ENCODE data around the gene IGIP. TPM values are rescaled to one million over a fixed set of nuclear protein-coding genes. Genes with fewer than 3 reads are reported as not detected.
A peak's percentile ranks its signal among the peaks of the same experiment; 100 is the strongest.

IGIP gene
- polyA plus RNA-seq, 3 donors, result 0.08 to 0.75 TPM; not detected in 1

GRCh38 chr5:140157032-140157781, 31.5 kb downstream of the IGIP start:
- TF ChIP-seq, protein P1, sequence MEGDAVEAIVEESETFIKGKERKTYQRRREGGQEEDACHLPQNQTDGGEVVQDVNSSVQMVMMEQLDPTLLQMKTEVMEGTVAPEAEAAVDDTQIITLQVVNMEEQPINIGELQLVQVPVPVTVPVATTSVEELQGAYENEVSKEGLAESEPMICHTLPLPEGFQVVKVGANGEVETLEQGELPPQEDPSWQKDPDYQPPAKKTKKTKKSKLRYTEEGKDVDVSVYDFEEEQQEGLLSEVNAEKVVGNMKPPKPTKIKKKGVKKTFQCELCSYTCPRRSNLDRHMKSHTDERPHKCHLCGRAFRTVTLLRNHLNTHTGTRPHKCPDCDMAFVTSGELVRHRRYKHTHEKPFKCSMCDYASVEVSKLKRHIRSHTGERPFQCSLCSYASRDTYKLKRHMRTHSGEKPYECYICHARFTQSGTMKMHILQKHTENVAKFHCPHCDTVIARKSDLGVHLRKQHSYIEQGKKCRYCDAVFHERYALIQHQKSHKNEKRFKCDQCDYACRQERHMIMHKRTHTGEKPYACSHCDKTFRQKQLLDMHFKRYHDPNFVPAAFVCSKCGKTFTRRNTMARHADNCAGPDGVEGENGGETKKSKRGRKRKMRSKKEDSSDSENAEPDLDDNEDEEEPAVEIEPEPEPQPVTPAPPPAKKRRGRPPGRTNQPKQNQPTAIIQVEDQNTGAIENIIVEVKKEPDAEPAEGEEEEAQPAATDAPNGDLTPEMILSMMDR (IDR thresholded peaks at IDR 0.05), result peak; percentile 86
- H3K27me3 Mint-ChIP-seq (ENCODE audit: low read depth in 3 of 3), result peaks cover 11 to 28% (median 13%) of the 10 kb centered on the region in 3 donors
- Histone ChIP-seq H3K9me3 (replicated peaks in 1 of 2; ENCODE audit: control insufficient read depth in 1 of 2, insufficient read depth in 1 of 2, low read length in 2 of 2) (no peaks in the 10 kb centered on the region), H3K4me2 (replicated peaks; ENCODE audit: extremely low read depth, low read length, poor library complexity, severe bottlenecking) (peak overlapping the region; percentile 66), H3K27me3 (ENCODE audit: control insufficient read depth in 2 of 2, insufficient read depth in 2 of 2, low read length in 2 of 2) (peaks cover 0 to 3% of the 10 kb centered on the region in 2 donors), H3K36me3 (replicated peaks in 1 of 2; ENCODE audit: control insufficient read depth in 1 of 2, insufficient read depth in 2 of 2, low read length in 2 of 2) (no peaks in the 10 kb centered on the region), H3K9ac (ENCODE audit: insufficient read depth, low read length, poor library complexity, severe bottlenecking) (no peak overlapping the region), H3K4me1 (ENCODE audit: control insufficient read depth in 1 of 2, insufficient read depth in 2 of 2, low read length in 2 of 2) (peaks cover 6 to 24% of the 10 kb centered on the region in 2 donors), H4K20me1 (ENCODE audit: insufficient read depth, low read length) (no peaks in the 10 kb centered on the region), H3K27ac (ENCODE audit: low read depth in 1 of 2, low read length in 2 of 2) (no peak overlapping the region), H2AFZ (ENCODE audit: insufficient read depth, low read depth, low read length, poor library complexity, severe bottlenecking) (peak overlapping the region; percentile 76), H3K4me3 (replicated peaks in 1 of 3; ENCODE audit: low read depth in 2 of 3, low read length in 3 of 3) (peak overlapping the region in 1 of 3 experiments; percentile 57), H3K79me2 (ENCODE audit: insufficient read depth, low read length) (no peaks in the 10 kb centered on the region)
- intact Hi-C loops (cut with micrococcal nuclease), result loop anchor here (2.0 to 10.0 kb wide), 3 partner anchors 84 to 372 kb away; no protein-coding TSS in a partner anchor
- 5% methylated on average over 25 of the region's 30 CpGs for WGBS (ENCODE audit: insufficient coverage)
- H3K27ac Mint-ChIP-seq, result peak overlapping the region in 1 of 7 donors; percentile 18
- H3K36me3 Mint-ChIP-seq, result no peaks in the 10 kb centered on the region
- H3K9me3 Mint-ChIP-seq, result peaks cover 0 to 2% (median 0%) of the 10 kb centered on the region in 7 donors
- H3K4me3 Mint-ChIP-seq, result peak overlapping the region; percentile 45 to 77
- H3K4me1 Mint-ChIP-seq, result peaks cover 22% of the 10 kb centered on the region
- peak; percentile 75 to 84 (median 83) for DNase-seq

- Mint-ChIP-seq H3K4me1 (peaks cover 11% of the 10 kb centered on the region), H3K4me3 (no peak overlapping the region), H3K36me3 (no peaks in the 10 kb centered on the region), H3K27ac (peak overlapping the region in 2 of 7 donors; percentile 37 to 65), H3K27me3 (ENCODE audit: low read depth in 3 of 3) (peaks cover 13 to 23% (median 14%) of the 10 kb centered on the region in 3 donors), H3K9me3 (peaks cover 0 to 2% (median 0%) of the 10 kb centered on the region in 7 donors)
- 97% methylated on average over 5 of the region's 7 CpGs for WGBS (ENCODE audit: insufficient coverage)
- Histone ChIP-seq H3K9ac (ENCODE audit: insufficient read depth, low read length, poor library complexity, severe bottlenecking) (no peak overlapping the region), H3K36me3 (replicated peaks in 1 of 2; ENCODE audit: control insufficient read depth in 1 of 2, insufficient read depth in 2 of 2, low read length in 2 of 2) (no peaks in the 10 kb centered on the region), H3K9me3 (replicated peaks in 1 of 2; ENCODE audit: control insufficient read depth in 1 of 2, insufficient read depth in 1 of 2, low read length in 2 of 2) (no peaks in the 10 kb centered on the region), H3K27me3 (ENCODE audit: control insufficient read depth in 2 of 2, insufficient read depth in 2 of 2, low read length in 2 of 2) (no peaks in the 10 kb centered on the region), H3K79me2 (ENCODE audit: insufficient read depth, low read length) (no peaks in the 10 kb centered on the region), H3K4me1 (ENCODE audit: control insufficient read depth in 1 of 2, insufficient read depth in 2 of 2, low read length in 2 of 2) (peaks cover 4 to 11% of the 10 kb centered on the region in 2 donors), H3K4me3 (replicated peaks in 1 of 3; ENCODE audit: low read depth in 2 of 3, low read length in 3 of 3) (no peak overlapping the region), H3K4me2 (replicated peaks; ENCODE audit: extremely low read depth, low read length, poor library complexity, severe bottlenecking) (no peak overlapping the region), H3K27ac (ENCODE audit: low read depth in 1 of 2, low read length in 2 of 2) (no peak overlapping the region), H2AFZ (ENCODE audit: insufficient read depth, low read depth, low read length, poor library complexity, severe bottlenecking) (no peak overlapping the region), H4K20me1 (ENCODE audit: insufficient read depth, low read length) (no peaks in the 10 kb centered on the region)
- no peak for DNase-seq
- intact Hi-C loops (cut with micrococcal nuclease), result loop anchor here in 1 of 2 donors (5.0 to 10.0 kb wide), 2 partner anchors 87 to 374 kb away; no protein-coding TSS in a partner anchor
- TF ChIP-seq, protein P1 (IDR thresholded peaks at IDR 0.05), result no peak
These were observed 33.5 kb downstream of the IGIP start for GRCh38 chr5:140159014-140159927.
